MCF 10A (cell line): ENCODE data around the gene CXorf49B. TPM values are rescaled to one million over a fixed set of nuclear protein-coding genes. Genes with fewer than 3 reads are reported as not detected.

Experiments
- BruUV-seq: library from RNA; stranded (reverse); fragments of 400-500 nt; replicated peaks from 2 replicates; lab custom pipeline; 2021; lab: Mats Ljungman, UMichigan
- CTCF ChIA-PET: fragments of 300-600 bp; sonication (Branson Sonifier 250); formaldehyde crosslinking; extraction: SDS; loops from one replicate; lab custom pipeline; 2021; ENCODE audit warnings: antibody characterized with exemption, inconsistent platforms; lab: Yijun Ruan, JAX
- POLR2A ChIA-PET: fragments of 300-600, 350-650 bp; sonication (Branson Sonifier 250); formaldehyde crosslinking; extraction: SDS; loops from one replicate; lab custom pipeline; 2020; ENCODE audit warnings: antibody characterized with exemption, inconsistent platforms; lab: Yijun Ruan, JAX
- DNase-seq: peaks from one replicate; pipeline ENCODE4 v3.0.0-alpha.2; 2018; ENCODE audit not compliant: unreplicated experiment
- H3K27ac Mint-ChIP-seq: one replicate; pipeline ENCODE4 v1.8.0; 2022; ENCODE audit warnings: mild to moderate bottlenecking, low read depth, mixed read lengths; ENCODE audit not compliant: unreplicated experiment
- H3K27me3 Mint-ChIP-seq: one replicate; pipeline ENCODE4 v1.8.0; 2022; ENCODE audit warnings: mixed read lengths; ENCODE audit not compliant: insufficient read depth, unreplicated experiment
- H3K36me3 Mint-ChIP-seq: one replicate; pipeline ENCODE4 v1.8.0; 2022; ENCODE audit warnings: mild to moderate bottlenecking, moderate library complexity, mixed read lengths; ENCODE audit not compliant: insufficient read depth, unreplicated experiment
- H3K4me1 Mint-ChIP-seq: one replicate; pipeline ENCODE4 v1.8.0; 2022; ENCODE audit warnings: mixed read lengths; ENCODE audit not compliant: insufficient read depth, unreplicated experiment
- H3K4me3 Mint-ChIP-seq: one replicate; pipeline ENCODE4 v1.8.0; 2022; ENCODE audit warnings: mild to moderate bottlenecking, moderate library complexity, mixed read lengths; ENCODE audit not compliant: unreplicated experiment
- H3K9me3 Mint-ChIP-seq: one replicate; pipeline ENCODE4 v1.8.0; 2022; ENCODE audit warnings: mixed read lengths; ENCODE audit not compliant: unreplicated experiment
- CTCF ChIP-seq: fragments of 200-600 bp; IDR thresholded peaks from one replicate; pipeline ENCODE4 v1.8.0; 2022; ENCODE audit warnings: antibody characterized with exemption, mild to moderate bottlenecking; ENCODE audit not compliant: unreplicated experiment
- intact Hi-C: fragments of 100-400 bp; cut with micrococcal nuclease; formaldehyde crosslinking; loops from 2 replicates; pipeline ENCODE4 v1.14.1; 2022
- total RNA-seq: library from RNA; stranded (reverse); gene quantifications from 2 replicates; pipeline ENCODE4 v1.2.3, GENCODE V29; 2022

Gene CXorf49B
- total RNA-seq, 1 experiment from 2014 or later, result not detected

- TF ChIP-seq CTCF, result no peak
- Mint-ChIP-seq H3K4me3 (peak overlapping the region; percentile 59), H3K4me1 (peaks cover 7% of the 10 kb centered on the region), H3K9me3 (peaks cover 10% of the 10 kb centered on the region), H3K36me3 (peaks cover 6% of the 10 kb centered on the region), H3K27me3 (peaks cover 10% of the 10 kb centered on the region), H3K27ac (peak overlapping the region; percentile 79)
- intact Hi-C loops, result no loop called here
- POLR2A ChIA-PET, result interaction anchor here (0.6 kb wide), 1 partner anchor 507 kb away, joined by 3 read pairs; no protein-coding TSS in a partner anchor
- peak; percentile 88 for DNase-seq
- CTCF ChIA-PET, result no interaction called here
- BruUV-seq, result no TSS peak
Observed at GRCh38 chrX:71809886-71810285, 46.7 kb downstream of the CXorf49B start.

DNA sequence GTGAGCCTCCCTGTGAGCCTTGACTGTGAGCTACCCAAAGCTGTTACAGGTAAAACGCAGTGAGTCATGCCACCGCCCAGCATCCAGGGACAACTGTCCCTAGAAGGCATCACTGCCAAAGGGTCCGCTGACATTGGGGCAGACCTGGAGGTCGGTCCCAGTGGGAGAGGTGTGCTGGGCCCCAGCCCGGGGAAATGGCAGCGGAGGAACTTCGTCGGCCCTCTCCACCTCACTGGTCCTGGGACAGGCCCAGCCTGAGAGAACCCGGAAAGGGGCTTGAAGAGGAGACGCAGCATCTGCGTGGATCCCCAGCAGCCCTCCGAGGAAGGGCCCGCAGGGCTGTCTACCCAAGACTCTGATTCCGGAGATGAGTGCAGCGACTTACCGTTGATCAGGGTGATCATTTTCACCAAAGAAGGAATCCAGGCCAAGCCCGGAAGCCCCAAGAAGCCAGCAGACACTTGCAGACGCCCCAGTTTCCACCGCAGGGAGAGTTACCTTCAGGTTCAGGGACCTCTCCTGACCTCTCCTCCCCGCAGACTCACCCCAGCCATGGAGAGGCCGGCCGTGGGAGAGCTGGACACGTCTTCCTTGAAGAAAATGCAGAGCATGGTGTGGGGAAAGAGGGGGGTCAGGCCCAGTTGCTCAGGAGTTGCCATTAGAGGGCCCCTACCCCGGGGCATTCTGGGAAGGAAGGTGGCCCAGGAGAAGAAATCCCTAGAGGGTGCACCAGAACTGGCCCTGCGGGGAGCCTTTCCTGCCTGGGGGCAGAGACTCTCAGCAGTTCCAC is 51.2 kb downstream of the CXorf49B start:
- ChIA-PET CTCF (no interaction called here), POLR2A (interaction anchor here (0.6 kb wide), 1 partner anchor 197 kb away, joined by 6 read pairs; no protein-coding TSS in a partner anchor)
- DNase-seq, result no peak
- Mint-ChIP-seq H3K27ac (no peak overlapping the region), H3K9me3 (peaks cover 7% of the 10 kb centered on the region), H3K4me1 (peaks cover 7% of the 10 kb centered on the region), H3K36me3 (peaks cover 6% of the 10 kb centered on the region), H3K4me3 (no peak overlapping the region), H3K27me3 (peaks cover 28% of the 10 kb centered on the region)
- TF ChIP-seq CTCF, result no peak
- intact Hi-C loops, result no loop called here
- BruUV-seq, result no TSS peak

DNA sequence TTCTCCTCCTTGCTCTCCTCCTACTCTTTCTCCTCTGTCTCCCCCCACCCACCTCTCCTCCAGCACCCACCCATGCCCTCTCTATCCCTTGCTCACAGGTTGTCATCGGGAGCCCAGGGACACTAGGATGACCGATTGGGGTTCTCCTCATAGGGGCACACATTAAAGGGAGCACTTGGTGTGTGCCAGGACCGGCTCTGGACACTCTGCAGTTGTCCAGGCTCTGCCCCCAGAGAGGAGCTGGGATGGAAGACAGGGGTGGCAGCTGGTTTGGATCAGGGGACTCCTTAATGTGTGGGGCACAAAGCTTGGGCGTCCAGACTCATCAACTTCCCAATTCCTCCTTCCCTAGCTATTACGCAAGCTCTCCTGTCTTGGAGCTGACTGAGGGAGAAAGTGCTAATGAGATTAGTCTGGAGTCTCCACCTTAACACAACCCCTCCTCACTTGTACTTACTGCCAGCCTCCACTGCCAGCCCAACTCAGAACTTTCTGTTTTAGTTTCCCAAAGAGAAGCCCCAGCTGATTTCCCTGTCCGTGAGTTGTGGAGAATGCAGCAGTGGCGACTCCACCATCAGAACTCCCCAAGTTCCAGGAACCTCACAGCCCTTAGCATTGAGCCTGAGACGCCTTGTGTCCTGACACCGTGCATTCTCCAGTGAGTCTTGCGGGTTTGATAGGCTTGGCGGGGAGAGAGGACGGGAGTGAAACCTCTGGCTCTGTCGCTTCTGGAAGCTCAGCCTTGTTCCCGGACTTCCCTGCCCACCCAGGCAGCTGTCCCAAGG is 52.2 kb downstream of the CXorf49B start:
- TF ChIP-seq CTCF, result no peak
- DNase-seq, result no peak
- BruUV-seq, result no TSS peak
- ChIA-PET POLR2A (no interaction called here), CTCF (no interaction called here)
- H3K36me3 Mint-ChIP-seq, result no peaks in the 10 kb centered on the region
- intact Hi-C loops, result no loop called here
- no peaks in the 10 kb centered on the region for H3K4me1 Mint-ChIP-seq
- H3K9me3 Mint-ChIP-seq, result peaks cover 7% of the 10 kb centered on the region
- no peak overlapping the region for H3K4me3 Mint-ChIP-seq
- no peak overlapping the region for H3K27ac Mint-ChIP-seq
- peaks cover 38% of the 10 kb centered on the region for H3K27me3 Mint-ChIP-seq

DNA sequence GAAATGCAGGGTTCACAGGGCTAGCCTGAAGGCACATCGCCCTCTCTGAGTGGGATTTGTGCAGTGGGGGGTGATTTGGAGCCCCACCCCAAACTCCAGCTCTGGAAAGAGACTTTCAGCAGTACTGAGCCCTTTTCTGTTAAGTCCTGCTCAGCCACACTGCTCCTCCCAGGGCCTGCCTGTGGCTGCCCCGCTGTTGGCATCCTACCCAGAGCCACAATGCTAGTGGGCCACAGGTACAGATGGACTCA is 52.7 kb downstream of the CXorf49B start:
- ChIA-PET CTCF (no interaction called here), POLR2A (no interaction called here)
- intact Hi-C loops, result no loop called here
- no peak for DNase-seq
- Mint-ChIP-seq H3K27me3 (peaks cover 38% of the 10 kb centered on the region), H3K4me3 (no peak overlapping the region), H3K4me1 (no peaks in the 10 kb centered on the region), H3K36me3 (no peaks in the 10 kb centered on the region), H3K27ac (no peak overlapping the region), H3K9me3 (peaks cover 7% of the 10 kb centered on the region)
- no TSS peak for BruUV-seq
- no peak for TF ChIP-seq CTCF
